ENCODE results near the gene PTCH1. TPM values are rescaled to one million over a fixed set of nuclear protein-coding genes. Genes with fewer than 3 reads are reported as not detected.

PTCH1 gene
- total RNA-seq, 1 donor from 2014 or later = 8.2 TPM

GRCh38 chr9:95513711-95514110, 3.1 kb downstream of the PTCH1 start:
- no peak for DNase-seq (ENCODE audit: low spot score in 2 of 2)
- no peak for FAIRE-seq

GRCh38 chr9:95512709-95513095, 4.1 kb downstream of the PTCH1 start:
- no peak for FAIRE-seq

GRCh38 chr9:95511952-95512708, 4.6 kb downstream of the PTCH1 start:
- FAIRE-seq = no peak
- no peak for DNase-seq (ENCODE audit: low spot score in 2 of 2)

More at GRCh38 chr9:95512709-95513095, 4.1 kb downstream of the PTCH1 start:
- no peak for DNase-seq (ENCODE audit: low spot score in 2 of 2)

- FAIRE-seq (no peak), DNase-seq (ENCODE audit: low spot score in 2 of 2) (no peak)
Observed at GRCh38 chr9:95511616-95511931, 5.2 kb downstream of the PTCH1 start.

DNA sequence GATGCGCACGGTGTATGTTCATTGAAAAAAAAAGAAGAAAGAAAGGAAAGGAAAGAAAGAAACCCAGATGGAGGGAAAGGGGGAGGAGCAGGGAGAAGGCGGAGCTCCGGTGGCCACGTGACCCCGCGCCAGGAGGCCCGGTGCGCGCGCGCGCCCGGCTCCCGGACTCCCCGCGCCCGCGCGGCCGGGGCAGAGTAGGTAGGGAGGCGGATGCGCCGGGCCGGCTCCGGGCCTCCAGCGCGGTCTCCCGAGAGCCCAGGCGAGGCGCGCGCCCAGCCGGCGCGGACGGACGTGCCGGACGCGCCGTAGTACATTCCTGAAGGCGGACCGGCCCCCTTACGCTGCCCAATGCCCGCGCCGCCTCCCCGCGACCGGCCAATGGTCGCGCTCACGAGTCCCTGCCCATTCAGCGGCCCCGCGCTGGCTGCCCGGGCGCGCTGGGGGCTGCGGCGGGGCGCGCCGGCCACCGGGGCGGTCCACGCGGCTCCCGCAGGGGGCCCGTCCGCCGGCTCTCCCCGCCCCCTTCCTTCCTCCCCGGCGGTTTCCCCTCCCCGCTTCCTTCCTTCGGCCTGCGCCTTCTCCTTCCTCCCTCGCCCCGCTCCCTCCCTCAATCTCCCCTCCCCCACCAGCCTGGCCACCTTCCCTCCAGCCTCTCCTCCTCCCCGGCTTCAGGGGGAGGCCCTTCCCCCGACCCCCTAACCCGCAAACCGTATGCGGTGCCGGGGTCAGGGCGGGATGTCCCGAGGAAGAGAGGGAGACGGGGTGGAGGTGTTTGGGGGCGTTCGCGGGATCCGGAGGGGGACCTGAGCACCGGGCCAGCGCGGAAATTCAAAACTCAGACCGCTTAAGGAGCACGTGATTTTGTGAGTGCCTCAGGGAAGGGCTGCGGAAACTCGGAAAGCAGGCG, 5.8 kb downstream of the PTCH1 start:
- FAIRE-seq = no peak
- DNase-seq (ENCODE audit: low spot score in 2 of 2) = peak; percentile 79 to 85

- DNase-seq (ENCODE audit: low spot score in 2 of 2) = no peak
- no peak for FAIRE-seq
Observed at GRCh38 chr9:95509851-95510708, 6.7 kb downstream of the PTCH1 start.

DNA sequence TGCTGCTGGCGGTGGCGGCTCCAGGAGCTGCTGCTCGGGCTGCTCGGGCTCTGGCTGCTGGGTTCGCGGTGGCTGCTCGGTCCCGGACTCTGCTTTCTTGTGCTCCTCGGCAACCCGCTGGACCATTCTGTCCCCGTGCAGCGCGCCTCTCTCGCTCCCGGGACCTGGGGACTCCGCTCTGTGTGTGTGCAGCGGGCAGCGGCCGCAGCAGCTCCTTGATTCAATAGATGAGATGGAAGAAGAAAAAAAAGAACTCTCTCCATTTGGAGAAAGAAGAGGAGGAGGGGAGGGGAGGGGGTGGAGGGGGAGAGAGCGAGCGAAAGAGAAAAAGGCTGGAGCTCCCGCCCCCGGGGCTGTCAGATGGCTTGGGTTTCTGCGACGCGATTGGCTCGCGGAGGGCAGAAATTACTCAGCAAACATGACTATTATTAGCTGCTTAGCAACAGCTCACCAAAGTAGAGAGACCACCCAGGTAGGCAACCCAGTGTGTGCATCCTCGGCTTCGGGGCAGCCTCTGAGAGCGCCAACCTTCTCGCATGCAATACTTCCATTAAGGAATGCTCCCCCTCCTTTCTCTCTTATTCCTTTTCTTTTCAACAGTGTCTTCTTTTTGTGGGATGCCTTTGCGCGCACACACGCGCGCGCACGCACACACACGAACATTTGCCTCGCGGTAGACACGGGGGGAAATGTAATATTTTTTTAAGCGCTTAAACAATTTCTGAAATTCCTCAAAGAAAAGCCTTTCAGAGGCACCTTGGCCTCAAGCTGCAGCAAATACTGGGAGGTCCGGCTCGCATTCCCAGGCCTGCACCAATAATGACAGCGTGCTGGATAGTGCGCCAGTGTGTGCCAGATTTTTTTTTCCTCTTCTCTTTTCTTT, 7.6 kb downstream of the PTCH1 start:
- peak; percentile 68 to 76 for DNase-seq (ENCODE audit: low spot score in 2 of 2)
- FAIRE-seq = no peak

DNA sequence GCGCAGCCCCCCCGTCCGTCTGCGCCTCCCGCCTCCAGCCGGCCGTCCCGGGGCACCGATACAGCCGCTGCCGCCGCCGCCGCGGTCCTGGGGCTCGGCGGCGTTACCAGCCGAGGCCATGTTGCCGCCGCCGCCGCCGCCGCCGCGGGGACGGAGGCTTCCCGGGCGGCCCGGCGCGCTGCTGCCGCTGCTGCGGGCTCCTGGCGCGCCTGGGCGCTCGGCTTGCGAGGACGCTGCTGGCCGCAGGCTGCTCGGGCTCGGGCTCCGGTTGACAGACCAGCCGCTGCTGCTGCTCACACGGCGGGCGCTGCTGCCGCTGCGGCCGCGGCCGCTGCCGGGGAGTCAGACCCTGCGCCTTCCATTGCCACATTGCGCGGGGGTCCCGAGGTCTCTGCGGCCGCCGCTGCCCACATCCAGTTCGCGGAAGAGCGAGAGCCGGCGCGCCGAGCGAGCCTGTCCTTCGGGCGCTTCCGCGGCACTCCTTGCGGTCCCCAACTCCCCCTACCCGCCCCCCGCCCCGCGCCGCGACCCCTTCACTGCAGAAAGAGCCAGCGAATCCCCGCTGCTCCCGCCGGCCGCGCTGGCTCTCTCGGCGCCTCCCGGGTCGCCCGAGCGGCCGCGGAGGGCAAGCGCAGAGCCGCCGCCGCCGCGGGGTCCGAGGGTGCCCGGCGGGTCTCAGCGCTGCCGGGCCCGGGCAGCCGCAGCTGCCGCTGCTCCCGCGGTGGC, 8.4 kb downstream of the PTCH1 start:
- DNase-seq (ENCODE audit: low spot score in 2 of 2) (no peak), FAIRE-seq (no peak)

DNA sequence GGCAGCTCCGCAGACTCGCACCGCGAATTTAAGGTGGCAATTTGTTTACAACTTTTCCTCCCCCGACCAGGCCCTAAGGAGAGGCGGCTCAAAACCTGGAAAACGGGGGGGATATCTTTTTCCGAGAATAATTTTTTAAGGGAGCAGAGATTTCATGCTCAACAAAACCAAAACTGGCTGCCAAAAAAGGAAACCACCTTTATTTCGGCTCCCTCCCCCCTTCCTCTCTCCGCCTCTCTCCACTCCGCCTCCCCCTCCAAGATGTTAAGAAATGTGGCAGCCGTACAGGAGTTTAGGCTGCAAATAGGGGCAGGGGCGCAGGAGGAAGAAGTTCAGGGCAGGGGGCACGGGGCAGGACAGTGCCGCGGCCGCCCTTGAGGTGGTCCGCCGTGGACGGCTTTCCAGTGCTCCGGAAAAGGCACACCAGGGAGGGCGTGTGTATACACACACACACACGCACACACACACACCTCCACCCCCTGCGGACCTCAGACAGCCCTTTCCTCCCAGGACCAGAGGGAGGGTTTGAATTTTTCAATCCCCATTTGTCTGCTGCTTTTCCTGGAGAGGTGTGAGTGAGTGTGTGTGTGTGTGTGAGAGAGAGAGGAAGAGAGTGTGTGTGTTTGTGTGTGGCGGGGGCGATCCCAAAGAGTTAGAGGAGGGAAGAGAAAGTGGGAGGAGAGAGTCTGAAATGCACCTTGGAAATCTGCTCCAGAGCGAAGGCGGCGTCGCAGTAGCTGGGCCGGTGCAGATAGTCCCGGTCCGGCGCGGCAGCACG, 9.1 kb downstream of the PTCH1 start:
- no peak for FAIRE-seq

DNA sequence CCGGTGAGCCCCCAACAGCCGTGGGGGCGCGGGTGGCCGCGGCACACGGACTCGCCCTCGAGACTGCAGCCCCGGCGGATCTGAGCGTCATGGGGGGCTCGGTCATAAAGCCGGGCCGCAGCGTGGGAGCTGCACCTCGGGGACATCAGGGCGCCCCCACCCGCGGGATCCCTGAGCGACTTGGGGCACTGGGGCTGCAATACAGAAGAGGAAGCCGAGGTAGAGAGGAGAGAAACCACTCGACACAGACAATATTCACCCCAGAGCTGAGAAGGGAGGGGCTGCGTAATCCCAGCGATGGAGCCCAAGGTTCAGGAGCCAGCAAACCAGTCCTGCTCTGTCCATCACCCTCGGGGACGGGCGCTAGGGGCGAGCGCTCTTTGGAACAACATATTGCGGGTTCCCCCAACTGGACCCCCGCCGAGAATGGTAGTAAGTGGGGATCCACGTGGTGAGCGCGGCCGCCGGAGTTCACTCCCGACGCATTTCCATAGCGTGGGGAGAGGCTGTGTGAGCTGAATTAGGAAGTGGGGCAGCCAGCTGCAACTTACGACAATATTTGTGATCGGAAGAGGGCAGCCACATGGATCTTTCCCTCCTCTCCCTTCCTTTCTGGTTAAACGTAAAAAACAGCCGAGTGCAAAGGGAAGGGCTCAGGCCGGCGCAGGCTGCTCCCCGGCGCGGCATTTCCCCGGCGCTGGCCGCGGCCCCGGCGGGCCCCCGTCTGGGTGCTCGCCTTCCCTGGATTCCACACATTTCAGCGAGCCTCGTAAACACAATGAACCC, 9.9 kb downstream of the PTCH1 start:
- no peak for FAIRE-seq

More for the DNA sequence above, 9.1 kb downstream of the PTCH1 start:
- peak in 1 of 2 donors; percentile 61 for DNase-seq (ENCODE audit: low spot score in 2 of 2)

DNA sequence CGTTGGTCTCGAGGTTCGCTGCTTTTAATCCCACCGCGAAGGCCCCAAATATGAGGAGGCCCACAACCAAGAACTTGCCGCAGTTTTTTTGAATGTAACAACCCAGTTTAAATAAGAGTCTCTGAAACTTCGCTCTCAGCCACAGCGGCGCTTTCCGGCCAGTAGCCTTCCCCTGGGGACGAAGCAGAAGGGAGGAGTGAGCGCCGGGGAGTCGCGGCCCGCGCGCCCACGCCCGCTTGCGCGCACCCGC, 10.4 kb downstream of the PTCH1 start:
- FAIRE-seq (no peak), DNase-seq (ENCODE audit: low spot score in 2 of 2) (no peak)

More for the DNA sequence above, 9.9 kb downstream of the PTCH1 start:
- DNase-seq (ENCODE audit: low spot score in 2 of 2) = peak in 1 of 2 donors; percentile 69

GRCh38 chr9:95505717-95506427, 10.9 kb downstream of the PTCH1 start:
- DNase-seq (ENCODE audit: low spot score in 2 of 2) (peak; percentile 67 to 79), FAIRE-seq (no peak)

- no peak for DNase-seq (ENCODE audit: low spot score in 2 of 2)
- FAIRE-seq = no peak
Observed at GRCh38 chr9:95505072-95505716, 11.6 kb downstream of the PTCH1 start.

DNA sequence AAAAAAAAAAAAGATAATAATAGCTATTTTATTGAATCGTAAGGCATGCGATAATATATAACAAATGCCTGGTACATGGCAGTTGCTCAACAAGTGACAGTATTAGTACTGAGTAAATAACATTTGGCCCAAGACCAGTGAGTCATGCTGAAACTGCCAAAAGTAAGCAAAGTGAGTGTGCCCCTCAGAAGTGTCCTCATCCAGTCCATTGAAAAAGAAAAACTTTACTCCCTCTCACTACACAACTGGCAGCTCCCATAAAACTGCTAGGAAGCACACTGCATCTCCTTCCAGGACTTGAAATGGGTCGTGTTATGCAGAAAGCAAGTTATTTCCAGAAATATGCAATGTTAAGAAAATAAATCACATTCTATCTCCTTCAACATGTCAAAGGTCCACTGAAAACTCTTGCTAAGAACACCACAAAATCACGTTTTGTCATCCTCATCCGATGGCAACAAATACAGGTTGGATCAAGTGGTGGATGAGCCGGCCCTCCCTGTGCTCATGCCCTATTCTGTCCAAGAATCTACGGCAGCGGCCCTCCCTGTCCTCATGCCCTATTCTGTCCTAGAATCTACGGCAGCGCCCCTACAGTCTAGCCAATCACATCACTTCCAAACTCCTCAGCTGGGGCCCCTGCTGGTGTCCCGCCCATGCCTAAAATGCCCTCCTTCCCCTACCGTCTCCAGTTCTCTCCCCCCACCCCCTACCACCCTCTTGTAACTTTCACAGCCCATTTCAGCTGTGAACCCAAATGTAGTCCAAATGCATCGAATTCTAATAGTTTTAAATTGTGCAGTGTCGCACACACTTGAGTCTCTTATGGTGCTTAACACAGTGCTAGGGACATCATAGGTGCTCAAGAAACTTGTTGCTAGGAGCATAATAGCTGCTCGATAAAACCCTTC, 12.5 kb downstream of the PTCH1 start:
- no peak for FAIRE-seq
- DNase-seq (ENCODE audit: low spot score in 2 of 2) = no peak

GRCh38 chr9:95503369-95503768, 13.4 kb downstream of the PTCH1 start:
- FAIRE-seq = no peak

GRCh38 chr9:95502248-95502647, 14.5 kb downstream of the PTCH1 start:
- DNase-seq (ENCODE audit: low spot score in 2 of 2) (no peak), FAIRE-seq (no peak)

More at GRCh38 chr9:95503369-95503768, 13.4 kb downstream of the PTCH1 start:
- no peak for DNase-seq (ENCODE audit: low spot score in 2 of 2)

Data from frontal cortex (tissue), 4 donors.